LoVo (cell line): ENCODE results near the gene C1orf50.
"Not testable (repeated sequence)": the region's sequence is repeated elsewhere in the genome, so short reads cannot be mapped to it uniquely, and the experiment has no call there.

Source experiments
- DNase-seq: peaks from one replicate; pipeline ENCODE4 v3.0.0-alpha.2; 2016; ENCODE audit warnings: low spot score

The C1orf50 gene

GRCh38 chr1:42766741-42767509 is at the start of gene C1orf50, which contains the start of gene P3H1:
TSS of gene C1orf50 (plus strand) at chr1:42767249. CDS start at chr1:42767312, 63 bp downstream.
TSS of gene P3H1 (minus strand) at chr1:42767028. CDS start at chr1:42766971, 57 bp downstream.
- peak; percentile 99 for DNase-seq

- no peak for DNase-seq
These were observed 46.2 kb upstream of the C1orf50 start for GRCh38 chr1:42720868-42721267.

GRCh38 chr1:42721926-42722325 is 45.1 kb upstream of the C1orf50 start:
- no peak for DNase-seq

GRCh38 chr1:42722403-42722802 is 44.6 kb upstream of the C1orf50 start:
- DNase-seq: not testable (repeated sequence)

GRCh38 chr1:42723511-42723910 is 43.5 kb upstream of the C1orf50 start:
- DNase-seq: no peak

GRCh38 chr1:42725820-42726219 is 41.2 kb upstream of the C1orf50 start:
- DNase-seq: not testable (repeated sequence)

GRCh38 chr1:42730002-42730401 is 37.0 kb upstream of the C1orf50 start:
- DNase-seq: no peak

GRCh38 chr1:42730988-42731387 is 36.1 kb upstream of the C1orf50 start:
- DNase-seq: peak; percentile 14

- DNase-seq: no peak
These were observed 35.5 kb upstream of the C1orf50 start for GRCh38 chr1:42731585-42731984.

- no peak for DNase-seq
These were observed 34.8 kb upstream of the C1orf50 start for GRCh38 chr1:42732126-42732680.

- DNase-seq: no peak
These were observed 33.4 kb upstream of the C1orf50 start for GRCh38 chr1:42733415-42734200.

- DNase-seq: no peak
These were observed 32.6 kb upstream of the C1orf50 start for GRCh38 chr1:42734201-42735035.

GRCh38 chr1:42735056-42735455 is 32.0 kb upstream of the C1orf50 start:
- DNase-seq: no peak

- no peak for DNase-seq
These were observed 31.5 kb upstream of the C1orf50 start for GRCh38 chr1:42735477-42736105.

GRCh38 chr1:42736152-42736551 is 30.9 kb upstream of the C1orf50 start:
- DNase-seq: peak; percentile 31

- no peak for DNase-seq
These were observed 30.4 kb upstream of the C1orf50 start for GRCh38 chr1:42736571-42737200.

- no peak for DNase-seq
These were observed 29.8 kb upstream of the C1orf50 start for GRCh38 chr1:42737257-42737656.

- DNase-seq: no peak
These were observed 28.9 kb upstream of the C1orf50 start for GRCh38 chr1:42737986-42738677.

GRCh38 chr1:42738678-42739226 is 28.3 kb upstream of the C1orf50 start:
- DNase-seq: no peak
